Osteocyte (in vitro differentiated cells): ENCODE measurements around the gene JPH3. TPM values are rescaled to one million over a fixed set of nuclear protein-coding genes. Genes with fewer than 3 reads are reported as not detected.

Experiments used
- DNase-seq: peaks from one replicate; pipeline ENCODE4 v3.0.0; 2021; ENCODE audit warnings: mixed read lengths; ENCODE audit not compliant: unreplicated experiment; ENCODE audit errors: extremely low spot score
- H3K27ac Mint-ChIP-seq: one replicate; pipeline ENCODE4 v1.8.0; 2021; ENCODE audit warnings: mild to moderate bottlenecking, mixed read lengths; ENCODE audit not compliant: unreplicated experiment
- H3K27me3 Mint-ChIP-seq: one replicate; pipeline ENCODE4 v1.8.0; 2021; ENCODE audit warnings: mixed read lengths; ENCODE audit not compliant: unreplicated experiment
- H3K36me3 Mint-ChIP-seq: one replicate; pipeline ENCODE4 v1.8.0; 2021; ENCODE audit warnings: mixed read lengths; ENCODE audit not compliant: unreplicated experiment
- H3K4me1 Mint-ChIP-seq: one replicate; pipeline ENCODE4 v1.8.0; 2021; ENCODE audit warnings: mixed read lengths; ENCODE audit not compliant: unreplicated experiment
- H3K4me3 Mint-ChIP-seq: one replicate; pipeline ENCODE4 v1.8.0; 2021; ENCODE audit warnings: mild to moderate bottlenecking, moderate library complexity, mixed read lengths; ENCODE audit not compliant: unreplicated experiment
- H3K9me3 Mint-ChIP-seq: one replicate; pipeline ENCODE4 v1.8.0; 2021; ENCODE audit warnings: mixed read lengths; ENCODE audit not compliant: unreplicated experiment
- total RNA-seq: library from RNA; stranded (reverse); gene quantifications from 2 replicates; pipeline ENCODE4 v1.2.1, GENCODE V29; 2021
- TF ChIP-seq, protein P1 (sequence below): fragments of 200-600 bp; sonication (generic); IDR thresholded peaks from 2 replicates; pipeline ENCODE4 v1.5.0; 2021; ENCODE audit warnings: antibody characterized with exemption, mild to moderate bottlenecking, moderate library complexity

JPH3 gene
- total RNA-seq, 1 donor from 2014 or later = 2.6 TPM

DNA sequence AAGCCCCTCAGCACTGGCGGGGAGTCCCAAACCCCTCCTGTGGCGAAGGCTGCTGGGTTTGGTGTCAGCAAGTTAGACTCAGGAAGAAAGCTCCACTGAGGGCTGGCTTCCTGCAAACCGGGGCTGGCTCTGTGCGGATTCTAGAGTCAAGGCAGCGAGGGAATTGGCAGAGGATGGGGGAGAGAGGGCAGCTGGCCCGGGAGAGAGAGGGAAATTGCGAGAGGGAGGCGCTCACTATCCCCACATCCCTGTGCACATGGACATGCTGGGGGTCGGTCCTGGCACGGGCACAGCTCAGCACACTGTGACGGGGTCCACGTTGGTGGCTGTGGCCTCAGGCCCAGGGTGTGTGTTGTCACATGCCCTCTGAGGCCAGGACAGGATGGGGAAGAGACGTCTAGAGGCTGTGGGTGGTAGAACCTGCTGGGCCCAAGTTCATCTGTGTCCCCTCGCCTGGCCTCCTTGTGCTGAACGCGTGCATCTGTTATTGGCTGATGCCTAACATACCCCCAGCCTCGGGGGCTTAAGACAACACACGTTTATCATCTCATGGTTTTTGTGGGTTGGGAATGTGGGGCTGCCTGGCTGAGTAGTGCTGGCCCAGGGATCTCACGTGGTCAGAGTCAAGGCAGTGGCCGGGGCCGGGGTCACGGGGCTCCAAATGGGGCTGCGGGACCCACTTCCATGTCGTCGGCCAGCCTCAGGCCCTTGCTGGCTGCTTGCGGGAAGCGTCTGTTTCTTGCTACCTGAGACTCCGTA, 16.7 kb upstream of the JPH3 start:
- Mint-ChIP-seq H3K4me3 (no peak overlapping the region), H3K27ac (no peak overlapping the region), H3K9me3 (no peaks in the 10 kb centered on the region), H3K27me3 (peaks cover 9% of the 10 kb centered on the region), H3K4me1 (peaks cover 46% of the 10 kb centered on the region), H3K36me3 (no peaks in the 10 kb centered on the region)
- TF ChIP-seq, protein P1, sequence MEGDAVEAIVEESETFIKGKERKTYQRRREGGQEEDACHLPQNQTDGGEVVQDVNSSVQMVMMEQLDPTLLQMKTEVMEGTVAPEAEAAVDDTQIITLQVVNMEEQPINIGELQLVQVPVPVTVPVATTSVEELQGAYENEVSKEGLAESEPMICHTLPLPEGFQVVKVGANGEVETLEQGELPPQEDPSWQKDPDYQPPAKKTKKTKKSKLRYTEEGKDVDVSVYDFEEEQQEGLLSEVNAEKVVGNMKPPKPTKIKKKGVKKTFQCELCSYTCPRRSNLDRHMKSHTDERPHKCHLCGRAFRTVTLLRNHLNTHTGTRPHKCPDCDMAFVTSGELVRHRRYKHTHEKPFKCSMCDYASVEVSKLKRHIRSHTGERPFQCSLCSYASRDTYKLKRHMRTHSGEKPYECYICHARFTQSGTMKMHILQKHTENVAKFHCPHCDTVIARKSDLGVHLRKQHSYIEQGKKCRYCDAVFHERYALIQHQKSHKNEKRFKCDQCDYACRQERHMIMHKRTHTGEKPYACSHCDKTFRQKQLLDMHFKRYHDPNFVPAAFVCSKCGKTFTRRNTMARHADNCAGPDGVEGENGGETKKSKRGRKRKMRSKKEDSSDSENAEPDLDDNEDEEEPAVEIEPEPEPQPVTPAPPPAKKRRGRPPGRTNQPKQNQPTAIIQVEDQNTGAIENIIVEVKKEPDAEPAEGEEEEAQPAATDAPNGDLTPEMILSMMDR = no peak
- DNase-seq = no peak

DNA sequence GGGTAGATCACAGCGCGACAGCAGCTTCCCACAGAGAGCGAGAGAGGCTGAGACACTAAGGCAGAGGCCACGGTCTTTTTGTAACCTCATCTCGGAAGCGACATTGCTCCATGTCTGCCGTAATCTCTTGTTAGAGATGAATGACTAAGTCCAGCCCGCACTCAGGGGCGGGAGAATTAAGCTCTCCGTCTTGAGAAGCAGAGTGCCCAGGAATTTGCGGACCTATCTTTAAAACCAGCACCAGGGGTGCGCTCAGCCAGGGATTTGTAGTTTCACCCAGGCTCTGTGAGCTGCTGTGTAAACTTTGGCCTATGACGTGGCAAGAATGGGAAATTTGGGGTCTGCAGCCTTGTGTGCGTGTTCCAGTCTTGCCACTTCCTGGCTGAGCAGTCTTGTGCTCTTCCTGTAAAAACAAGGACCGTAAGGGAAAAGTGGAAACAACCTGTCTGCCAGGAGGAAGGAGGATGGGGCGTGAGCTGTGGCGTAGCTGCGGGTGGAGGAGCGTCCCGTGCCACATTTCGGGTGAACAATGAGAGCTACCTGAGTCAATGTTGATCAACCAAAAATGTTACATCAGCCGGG, 16.0 kb upstream of the JPH3 start:
- no peaks in the 10 kb centered on the region for H3K36me3 Mint-ChIP-seq
- peaks cover 39% of the 10 kb centered on the region for H3K4me1 Mint-ChIP-seq
- TF ChIP-seq, protein P1 = no peak
- peaks cover 14% of the 10 kb centered on the region for H3K27me3 Mint-ChIP-seq
- H3K27ac Mint-ChIP-seq = no peak overlapping the region
- H3K4me3 Mint-ChIP-seq = no peak overlapping the region
- no peaks in the 10 kb centered on the region for H3K9me3 Mint-ChIP-seq
- DNase-seq = no peak

DNA sequence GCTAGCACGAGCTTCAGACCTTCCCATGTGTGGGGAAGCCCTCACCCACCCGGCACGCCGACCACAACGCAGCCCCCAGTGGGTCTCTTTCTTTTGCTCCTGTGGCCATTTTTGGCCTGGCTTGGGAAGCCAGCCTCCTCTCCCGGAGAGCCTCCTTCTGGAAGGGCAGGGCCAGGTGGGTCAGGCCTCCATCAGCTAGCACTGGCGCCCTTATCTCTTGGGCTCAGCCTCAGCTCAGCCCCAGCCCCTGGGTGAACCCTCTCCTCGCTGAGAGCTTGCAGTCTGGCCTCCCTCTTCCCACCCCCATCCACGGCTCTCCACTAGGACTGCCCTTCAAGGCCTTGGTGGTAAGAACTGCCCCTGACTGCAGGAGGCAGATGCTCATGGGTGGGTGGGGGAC, 14.7 kb upstream of the JPH3 start:
- H3K27me3 Mint-ChIP-seq = peaks cover 25% of the 10 kb centered on the region

DNA sequence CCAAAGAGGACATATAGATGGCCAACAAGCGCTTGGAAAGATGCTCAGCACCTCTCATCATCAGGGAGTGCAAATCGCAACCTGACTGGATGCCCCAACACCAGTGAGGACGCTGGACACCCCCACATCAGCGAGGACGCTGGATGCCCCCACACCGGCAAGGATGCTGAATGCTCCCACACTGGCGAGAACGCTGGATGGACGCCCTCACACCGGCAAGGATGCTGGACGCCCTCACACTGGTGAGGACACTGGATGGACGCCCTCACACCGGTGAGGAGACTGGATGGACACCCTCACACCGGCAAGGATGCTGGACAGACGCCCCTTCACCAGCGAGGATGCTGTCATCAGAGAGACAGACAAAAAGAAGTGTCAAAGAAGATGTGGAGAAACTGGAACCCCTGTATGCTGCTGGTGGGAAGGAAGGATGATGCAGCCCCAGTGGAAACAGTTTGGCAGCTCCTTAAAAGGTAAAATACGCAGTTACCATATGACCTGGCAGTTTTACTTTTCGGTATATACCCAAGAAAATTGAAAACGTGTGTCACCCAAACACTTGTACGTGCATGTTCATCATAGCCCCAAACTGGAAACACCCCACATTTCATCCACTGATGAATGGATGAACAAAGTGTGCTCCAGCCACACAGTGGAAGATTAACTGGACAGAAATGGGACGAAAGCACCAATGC, 10.1 kb upstream of the JPH3 start:
- Mint-ChIP-seq H3K27ac (no peak overlapping the region), H3K36me3 (no peaks in the 10 kb centered on the region), H3K27me3 (peaks cover 49% of the 10 kb centered on the region), H3K4me3 (no peak overlapping the region), H3K4me1 (peaks cover 6% of the 10 kb centered on the region), H3K9me3 (no peaks in the 10 kb centered on the region)
- TF ChIP-seq, protein P1 = no peak
- DNase-seq = no peak

More for the DNA sequence above, 14.7 kb upstream of the JPH3 start:
- Mint-ChIP-seq H3K4me1 (peaks cover 26% of the 10 kb centered on the region), H3K36me3 (no peaks in the 10 kb centered on the region), H3K4me3 (no peak overlapping the region), H3K27ac (no peak overlapping the region), H3K9me3 (no peaks in the 10 kb centered on the region)
- DNase-seq = no peak
- TF ChIP-seq, protein P1 = no peak

DNA sequence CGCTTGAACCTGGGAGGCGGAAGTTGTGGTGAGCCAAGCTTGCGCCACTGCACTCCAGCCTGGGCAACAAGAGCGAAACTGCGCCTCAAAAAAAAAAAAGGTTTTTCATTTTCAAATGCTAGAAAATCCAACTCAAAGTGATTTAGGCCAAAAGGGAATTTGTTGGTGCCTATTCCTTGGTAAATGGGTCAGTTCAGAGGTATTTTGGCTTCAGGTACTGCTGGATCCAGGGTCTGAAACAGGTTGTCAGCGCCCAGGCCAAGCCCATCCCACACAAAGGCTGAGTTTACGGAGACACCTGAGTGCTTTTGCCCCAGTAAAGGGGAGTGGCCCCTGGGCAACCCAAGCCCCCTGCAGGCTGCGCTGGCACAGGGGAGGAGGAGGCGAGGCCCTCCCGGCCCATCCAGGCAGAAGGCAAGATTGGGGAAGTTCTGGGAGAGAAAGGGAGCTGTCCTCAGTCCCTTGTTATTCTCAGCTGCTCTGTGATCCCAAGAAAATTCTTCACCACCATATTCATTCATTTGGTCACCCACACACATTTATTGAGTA, 8.5 kb upstream of the JPH3 start:
- no peaks in the 10 kb centered on the region for H3K9me3 Mint-ChIP-seq
- H3K36me3 Mint-ChIP-seq = no peaks in the 10 kb centered on the region
- TF ChIP-seq, protein P1 = no peak
- peaks cover 4% of the 10 kb centered on the region for H3K4me1 Mint-ChIP-seq
- peaks cover 49% of the 10 kb centered on the region for H3K27me3 Mint-ChIP-seq
- H3K4me3 Mint-ChIP-seq = no peak overlapping the region
- DNase-seq = no peak
- no peak overlapping the region for H3K27ac Mint-ChIP-seq
